Neural crest cell (in vitro differentiated cells): ENCODE measurements around the gene SPATA17. TPM values are rescaled to one million over a fixed set of nuclear protein-coding genes. Genes with fewer than 3 reads are reported as not detected.

Experiments
- DNase-seq: peaks from one replicate; pipeline ENCODE4 v3.0.0; 2021; ENCODE audit warnings: low read depth, mixed read lengths, low spot score
- H3K27ac Mint-ChIP-seq: one replicate; pipeline ENCODE4 v1.8.0; 2021; ENCODE audit warnings: mild to moderate bottlenecking, mixed read lengths; ENCODE audit not compliant: unreplicated experiment
- H3K27me3 Mint-ChIP-seq: 2 replicates; pipeline ENCODE4 v1.8.0; 2021; ENCODE audit warnings: low read depth, mild to moderate bottlenecking, mixed read lengths
- H3K36me3 Mint-ChIP-seq: 2 replicates; pipeline ENCODE4 v1.8.0; 2021; ENCODE audit warnings: low read depth, mild to moderate bottlenecking, mixed read lengths
- H3K4me1 Mint-ChIP-seq: 2 replicates; pipeline ENCODE4 v1.8.0; 2021; ENCODE audit warnings: mixed read lengths
- H3K4me3 Mint-ChIP-seq: one replicate; pipeline ENCODE4 v1.8.0; 2021; ENCODE audit warnings: mild to moderate bottlenecking, mixed read lengths
- H3K9me3 Mint-ChIP-seq: 2 replicates; pipeline ENCODE4 v1.8.0; 2021; ENCODE audit warnings: mixed read lengths
- total RNA-seq: library from RNA; stranded (reverse); gene quantifications from 2 replicates; pipeline ENCODE4 v1.2.1, GENCODE V29; 2021
- TF ChIP-seq, protein P1 (sequence below): fragments of 200-600 bp; sonication (generic); conservative IDR thresholded peaks from 2 replicates; pipeline ENCODE4 v1.5.0; 2021; ENCODE audit warnings: antibody characterized with exemption, mild to moderate bottlenecking

SPATA17 gene
- total RNA-seq, 1 donor from 2014 or later = 1.7 TPM

DNA sequence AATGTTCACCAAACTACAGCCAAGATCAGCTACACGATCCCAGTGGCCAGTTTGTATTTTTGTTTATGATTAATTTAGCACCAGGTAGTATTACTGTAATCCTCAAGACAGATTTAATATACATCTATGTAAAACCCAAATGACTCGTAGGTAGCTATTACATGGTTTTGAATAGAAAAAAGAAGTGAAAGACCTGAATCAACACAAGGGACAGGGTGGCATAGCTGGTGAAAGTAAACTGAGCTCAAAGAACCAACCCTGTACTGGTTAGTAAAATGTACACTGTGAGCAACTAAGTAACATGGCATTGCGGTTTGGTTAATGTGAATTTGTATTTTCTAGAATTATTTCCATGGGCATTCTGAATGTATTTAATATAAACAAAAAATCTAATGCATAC lies 9.1 kb upstream of the SPATA17 start:
- Mint-ChIP-seq H3K9me3 (no peaks in the 10 kb centered on the region), H3K36me3 (peaks cover 12% of the 10 kb centered on the region), H3K4me3 (no peak overlapping the region), H3K27ac (no peak overlapping the region), H3K27me3 (no peaks in the 10 kb centered on the region), H3K4me1 (peaks cover 6% of the 10 kb centered on the region)
- TF ChIP-seq, protein P1, sequence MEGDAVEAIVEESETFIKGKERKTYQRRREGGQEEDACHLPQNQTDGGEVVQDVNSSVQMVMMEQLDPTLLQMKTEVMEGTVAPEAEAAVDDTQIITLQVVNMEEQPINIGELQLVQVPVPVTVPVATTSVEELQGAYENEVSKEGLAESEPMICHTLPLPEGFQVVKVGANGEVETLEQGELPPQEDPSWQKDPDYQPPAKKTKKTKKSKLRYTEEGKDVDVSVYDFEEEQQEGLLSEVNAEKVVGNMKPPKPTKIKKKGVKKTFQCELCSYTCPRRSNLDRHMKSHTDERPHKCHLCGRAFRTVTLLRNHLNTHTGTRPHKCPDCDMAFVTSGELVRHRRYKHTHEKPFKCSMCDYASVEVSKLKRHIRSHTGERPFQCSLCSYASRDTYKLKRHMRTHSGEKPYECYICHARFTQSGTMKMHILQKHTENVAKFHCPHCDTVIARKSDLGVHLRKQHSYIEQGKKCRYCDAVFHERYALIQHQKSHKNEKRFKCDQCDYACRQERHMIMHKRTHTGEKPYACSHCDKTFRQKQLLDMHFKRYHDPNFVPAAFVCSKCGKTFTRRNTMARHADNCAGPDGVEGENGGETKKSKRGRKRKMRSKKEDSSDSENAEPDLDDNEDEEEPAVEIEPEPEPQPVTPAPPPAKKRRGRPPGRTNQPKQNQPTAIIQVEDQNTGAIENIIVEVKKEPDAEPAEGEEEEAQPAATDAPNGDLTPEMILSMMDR = no peak
- DNase-seq = no peak

DNA sequence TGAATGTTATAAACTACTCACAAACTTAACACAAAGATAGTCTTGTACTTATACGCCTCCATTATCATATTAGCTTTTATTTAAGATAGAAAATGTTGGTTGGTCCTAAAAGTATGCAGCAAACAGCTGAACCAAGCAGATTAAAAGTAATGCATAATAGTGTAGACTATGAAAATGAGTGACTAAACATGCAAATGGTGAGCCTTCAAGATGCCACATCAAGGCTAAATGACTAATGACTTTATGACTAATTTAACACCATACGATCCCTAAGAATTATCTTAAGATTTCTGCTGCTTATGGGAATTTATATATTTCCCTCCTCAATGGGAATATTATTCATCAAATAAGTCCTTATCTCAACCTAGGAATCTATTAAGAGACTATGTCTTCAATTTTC lies 4.8 kb upstream of the SPATA17 start:
- Mint-ChIP-seq H3K9me3 (no peaks in the 10 kb centered on the region), H3K36me3 (no peaks in the 10 kb centered on the region), H3K27ac (no peak overlapping the region), H3K4me3 (no peak overlapping the region), H3K4me1 (peaks cover 23% of the 10 kb centered on the region), H3K27me3 (no peaks in the 10 kb centered on the region)
- DNase-seq = no peak
- TF ChIP-seq, protein P1 = no peak

DNA sequence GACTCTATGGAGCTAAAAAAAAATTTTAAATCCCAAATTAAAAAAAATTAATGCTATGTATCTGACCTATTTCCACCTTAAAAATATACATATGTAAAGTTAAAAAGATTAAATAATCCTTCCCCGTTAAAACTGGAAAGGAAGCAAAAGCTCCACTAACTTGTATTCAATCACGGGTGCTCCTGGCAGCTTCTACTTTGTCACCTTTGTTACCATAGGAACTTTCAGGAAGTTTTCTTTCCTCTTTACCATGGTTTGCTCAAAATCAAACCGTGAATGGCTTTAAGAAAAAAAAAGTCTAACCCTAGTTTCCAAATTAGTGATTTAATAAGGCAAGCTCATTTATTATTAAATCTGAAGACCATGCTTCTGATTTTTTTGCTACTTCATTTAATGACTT lies 3.7 kb upstream of the SPATA17 start:
- H3K9me3 Mint-ChIP-seq = no peaks in the 10 kb centered on the region
- H3K4me1 Mint-ChIP-seq = peaks cover 25% of the 10 kb centered on the region
- no peak overlapping the region for H3K27ac Mint-ChIP-seq
- no peaks in the 10 kb centered on the region for H3K27me3 Mint-ChIP-seq
- TF ChIP-seq, protein P1 = no peak
- no peak overlapping the region for H3K4me3 Mint-ChIP-seq
- no peaks in the 10 kb centered on the region for H3K36me3 Mint-ChIP-seq
- no peak for DNase-seq

DNA sequence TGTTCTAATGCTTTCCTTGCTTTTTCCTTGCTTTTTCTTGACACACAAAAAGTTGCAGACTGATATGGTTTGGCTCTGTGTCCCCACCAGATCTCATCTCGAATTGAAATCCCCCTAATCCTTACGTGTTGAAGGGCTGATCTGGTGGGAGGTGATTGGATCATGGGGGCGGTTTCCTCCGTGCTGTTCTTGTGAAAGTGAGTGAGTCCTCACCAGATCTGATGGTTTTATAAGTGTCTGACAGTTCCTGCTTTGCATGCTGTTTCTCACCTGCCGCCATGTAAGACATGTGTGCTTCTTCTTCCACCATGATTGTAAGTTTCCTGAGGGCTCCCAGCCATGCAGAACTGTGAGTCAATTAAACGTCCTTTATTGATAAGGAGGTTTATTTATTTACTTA lies 11.3 kb downstream of the SPATA17 start:
- H3K4me1 Mint-ChIP-seq = no peaks in the 10 kb centered on the region
- H3K27ac Mint-ChIP-seq = no peak overlapping the region
- peaks cover 2% of the 10 kb centered on the region for H3K9me3 Mint-ChIP-seq
- no peak overlapping the region for H3K4me3 Mint-ChIP-seq
- H3K36me3 Mint-ChIP-seq = no peaks in the 10 kb centered on the region
- H3K27me3 Mint-ChIP-seq = no peaks in the 10 kb centered on the region
- TF ChIP-seq, protein P1 = no peak
- no peak for DNase-seq

- TF ChIP-seq, protein P1 = no peak
- H3K27me3 Mint-ChIP-seq = no peaks in the 10 kb centered on the region
- no peaks in the 10 kb centered on the region for H3K9me3 Mint-ChIP-seq
- no peaks in the 10 kb centered on the region for H3K4me1 Mint-ChIP-seq
- H3K4me3 Mint-ChIP-seq = no peak overlapping the region
- DNase-seq = no peak
- no peaks in the 10 kb centered on the region for H3K36me3 Mint-ChIP-seq
- H3K27ac Mint-ChIP-seq = no peak overlapping the region
These were observed 16.6 kb downstream of the SPATA17 start for GRCh38 chr1:217647791-217648190.

GRCh38 chr1:217650674-217651073 lies 19.5 kb downstream of the SPATA17 start:
- H3K27me3 Mint-ChIP-seq = no peaks in the 10 kb centered on the region
- H3K9me3 Mint-ChIP-seq = no peaks in the 10 kb centered on the region
- H3K4me1 Mint-ChIP-seq = no peaks in the 10 kb centered on the region

More at GRCh38 chr1:217650674-217651073, 19.5 kb downstream of the SPATA17 start:
- Mint-ChIP-seq H3K4me3 (no peak overlapping the region), H3K27ac (no peak overlapping the region), H3K36me3 (no peaks in the 10 kb centered on the region)
- no peak for DNase-seq
- TF ChIP-seq, protein P1 = no peak
